Measurements from ENCODE around the gene RNGTT. TPM values are rescaled to one million over a fixed set of nuclear protein-coding genes. Genes with fewer than 3 reads are reported as not detected.

The RNGTT gene
- total and polyA plus RNA-seq, 7 donors: 3.0 to 14.7 (median 10.0) TPM

GRCh38 chr6:88749849-88750248, 213.6 kb downstream of the RNGTT start:
- no peaks in the 10 kb centered on the region for H3K27me3 ChIP-seq
- no peak for TF ChIP-seq POLR2A (IDR thresholded peaks at IDR 0.05)
- TF ChIP-seq EP300 (IDR thresholded peaks at IDR 0.05): no peak
- H3K27ac ChIP-seq: no peak overlapping the region
- no peak overlapping the region for H3K4me3 ChIP-seq
- no peak for DNase-seq
- no peaks in the 10 kb centered on the region for H3K4me1 ChIP-seq
- no peaks in the 10 kb centered on the region for H3K9me3 ChIP-seq
- no peaks in the 10 kb centered on the region for H3K36me3 ChIP-seq
- intact Hi-C loops (cut with DNase I): no loop called here
- WGBS, 2 donors: 94 to 97% methylated on average over 1 of the region's 1 CpG

DNA sequence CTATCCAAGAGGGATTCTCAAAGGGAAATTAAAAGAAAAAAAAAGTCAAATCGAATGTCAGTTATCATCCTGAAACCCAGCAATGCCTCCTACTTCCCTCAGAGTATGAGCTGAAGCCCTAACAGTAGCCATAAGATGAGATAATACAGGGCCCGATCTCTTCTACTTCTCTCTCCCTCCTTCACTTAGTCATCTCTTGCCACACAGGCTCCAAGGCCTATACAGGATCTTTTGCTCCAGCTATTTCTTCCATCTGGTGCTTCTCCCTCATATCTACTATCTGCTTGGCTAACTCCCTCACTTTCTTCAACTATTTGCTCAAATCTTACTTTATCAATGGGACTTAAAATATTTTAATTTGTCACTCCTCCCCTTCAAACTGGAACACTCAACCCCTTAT, 215.3 kb downstream of the RNGTT start:
- TF ChIP-seq POLR2AphosphoS5 (IDR thresholded peaks at IDR 0.05) (no peak), POLR2A (IDR thresholded peaks at IDR 0.05) (no peak), EP300 (IDR thresholded peaks at IDR 0.05) (no peak)
- TF ChIP-seq, protein P1, sequence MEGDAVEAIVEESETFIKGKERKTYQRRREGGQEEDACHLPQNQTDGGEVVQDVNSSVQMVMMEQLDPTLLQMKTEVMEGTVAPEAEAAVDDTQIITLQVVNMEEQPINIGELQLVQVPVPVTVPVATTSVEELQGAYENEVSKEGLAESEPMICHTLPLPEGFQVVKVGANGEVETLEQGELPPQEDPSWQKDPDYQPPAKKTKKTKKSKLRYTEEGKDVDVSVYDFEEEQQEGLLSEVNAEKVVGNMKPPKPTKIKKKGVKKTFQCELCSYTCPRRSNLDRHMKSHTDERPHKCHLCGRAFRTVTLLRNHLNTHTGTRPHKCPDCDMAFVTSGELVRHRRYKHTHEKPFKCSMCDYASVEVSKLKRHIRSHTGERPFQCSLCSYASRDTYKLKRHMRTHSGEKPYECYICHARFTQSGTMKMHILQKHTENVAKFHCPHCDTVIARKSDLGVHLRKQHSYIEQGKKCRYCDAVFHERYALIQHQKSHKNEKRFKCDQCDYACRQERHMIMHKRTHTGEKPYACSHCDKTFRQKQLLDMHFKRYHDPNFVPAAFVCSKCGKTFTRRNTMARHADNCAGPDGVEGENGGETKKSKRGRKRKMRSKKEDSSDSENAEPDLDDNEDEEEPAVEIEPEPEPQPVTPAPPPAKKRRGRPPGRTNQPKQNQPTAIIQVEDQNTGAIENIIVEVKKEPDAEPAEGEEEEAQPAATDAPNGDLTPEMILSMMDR (IDR thresholded peaks at IDR 0.05): no peak
- Histone ChIP-seq H3K9me3 (no peaks in the 10 kb centered on the region), H3K36me3 (no peaks in the 10 kb centered on the region), H3K27ac (no peak overlapping the region), H3K4me1 (no peaks in the 10 kb centered on the region), H3K27me3 (no peaks in the 10 kb centered on the region), H3K4me3 (no peak overlapping the region)
- intact Hi-C loops (cut with DNase I): no loop called here
- no peak for DNase-seq
- 93% methylated on average over 2 of the region's 2 CpGs for WGBS, 2 donors

GRCh38 chr6:88741939-88742338, 221.5 kb downstream of the RNGTT start:
- intact Hi-C loops (cut with DNase I): no loop called here
- Histone ChIP-seq H3K27me3 (no peaks in the 10 kb centered on the region), H3K4me1 (no peaks in the 10 kb centered on the region), H3K4me3 (no peak overlapping the region), H3K27ac (no peak overlapping the region), H3K36me3 (no peaks in the 10 kb centered on the region), H3K9me3 (no peaks in the 10 kb centered on the region)
- no peak for TF ChIP-seq EP300 (IDR thresholded peaks at IDR 0.05)
- no peak for TF ChIP-seq POLR2A (IDR thresholded peaks at IDR 0.05)
- no peak for TF ChIP-seq POLR2AphosphoS5 (IDR thresholded peaks at IDR 0.05)
- TF ChIP-seq, protein P1 (IDR thresholded peaks at IDR 0.05): no peak
- DNase-seq: no peak
- WGBS, 2 donors: 93 to 94% methylated on average over 1 of the region's 1 CpG

DNA sequence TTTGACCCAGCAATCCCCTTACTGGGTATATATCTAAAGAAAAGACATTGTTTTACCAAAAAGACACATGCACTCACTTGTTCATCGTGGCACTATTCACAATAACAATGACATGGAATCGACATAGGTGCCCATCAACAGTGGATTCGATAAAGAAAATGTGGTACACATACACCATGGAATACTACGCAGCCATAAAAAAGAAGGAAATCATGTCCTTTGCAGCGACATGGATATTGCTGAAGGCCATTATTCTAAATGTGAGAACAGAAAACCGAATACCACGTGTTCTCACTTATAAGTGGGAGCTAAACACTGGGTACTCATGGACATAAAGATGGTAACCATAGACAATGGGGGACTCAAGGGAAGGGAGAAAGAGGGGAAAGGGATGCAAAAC, 222.3 kb downstream of the RNGTT start:
- 97% methylated on average over 7 of the region's 7 CpGs for WGBS, 2 donors
- intact Hi-C loops (cut with DNase I): no loop called here
- no peak for DNase-seq
- no peak overlapping the region for H3K27ac ChIP-seq
- H3K27me3 ChIP-seq: no peaks in the 10 kb centered on the region
- no peaks in the 10 kb centered on the region for H3K4me1 ChIP-seq
- H3K4me3 ChIP-seq: no peak overlapping the region
- no peaks in the 10 kb centered on the region for H3K9me3 ChIP-seq
- TF ChIP-seq, protein P1 (IDR thresholded peaks at IDR 0.05): no peak
- TF ChIP-seq EP300 (IDR thresholded peaks at IDR 0.05): no peak
- TF ChIP-seq POLR2AphosphoS5 (IDR thresholded peaks at IDR 0.05): no peak
- H3K36me3 ChIP-seq: no peaks in the 10 kb centered on the region

GRCh38 chr6:88734544-88734943, 228.9 kb downstream of the RNGTT start:
- intact Hi-C loops (cut with DNase I): no loop called here
- Histone ChIP-seq H3K4me3 (no peak overlapping the region), H3K4me1 (no peaks in the 10 kb centered on the region), H3K27me3 (no peaks in the 10 kb centered on the region), H3K36me3 (no peaks in the 10 kb centered on the region), H3K27ac (no peak overlapping the region), H3K9me3 (no peaks in the 10 kb centered on the region)
- no peak for DNase-seq
- 91 to 96% methylated on average over 4 of the region's 4 CpGs for WGBS, 2 donors
- TF ChIP-seq, protein P1 (IDR thresholded peaks at IDR 0.05): no peak
- TF ChIP-seq POLR2AphosphoS5 (IDR thresholded peaks at IDR 0.05): no peak
- no peak for TF ChIP-seq POLR2A (IDR thresholded peaks at IDR 0.05)
- no peak for TF ChIP-seq EP300 (IDR thresholded peaks at IDR 0.05)
